ENCODE results near the gene TPGS1. TPM values are rescaled to one million over a fixed set of nuclear protein-coding genes. Genes with fewer than 3 reads are reported as not detected.

The TPGS1 gene
- total and polyA plus RNA-seq, 2 donors (not counting 1 experiment from before 2014, with no cell fraction given), result 8.1 to 33.8 TPM

DNA sequence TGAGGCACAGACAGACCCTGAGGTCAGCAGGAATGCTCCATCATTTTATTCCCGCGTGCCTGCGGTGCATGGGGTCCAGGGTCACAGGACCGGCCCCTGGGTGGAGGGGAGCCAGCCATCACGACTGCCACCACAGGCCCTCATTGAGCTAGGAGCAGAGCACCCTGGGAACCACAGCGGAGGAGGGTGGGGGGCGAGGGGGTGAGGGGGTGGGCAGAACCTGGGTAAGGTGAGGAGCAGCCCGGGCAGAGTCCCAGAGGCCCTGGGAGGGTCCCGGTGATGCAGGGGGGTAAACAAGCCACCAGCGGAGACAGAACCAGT lies 12.3 kb upstream of the TPGS1 start:
- Histone ChIP-seq H3K4me1 (ENCODE audit: control insufficient read depth in 2 of 2, insufficient read depth in 2 of 2, low read length in 2 of 2) (peaks cover 16 to 18% of the 10 kb centered on the region in 2 donors), H3K4me2 (replicated peaks; ENCODE audit: low read depth, low read length, poor library complexity, severe bottlenecking) (no peak overlapping the region), H3K4me3 (ENCODE audit: control extremely low read depth in 1 of 5, extremely low read depth in 1 of 5, insufficient read depth in 1 of 5, low read depth in 2 of 5, low read length in 4 of 5) (no peak overlapping the region), H4K20me1 (ENCODE audit: control insufficient read depth, insufficient read depth, low read length, poor library complexity, severe bottlenecking) (no peaks in the 10 kb centered on the region), H3K36me3 (replicated peaks in 1 of 2; ENCODE audit: control extremely low read depth in 1 of 2, control insufficient read depth in 1 of 2, extremely low read depth in 1 of 2, insufficient read depth in 2 of 2, low read length in 1 of 2) (no peaks in the 10 kb centered on the region), H2AFZ (ENCODE audit: insufficient read depth, low read depth, low read length, poor library complexity, severe bottlenecking) (no peak overlapping the region), H3K27ac (ENCODE audit: low read length in 2 of 2) (no peak overlapping the region), H3K9me3 (ENCODE audit: control extremely low read depth in 1 of 3, control insufficient read depth in 2 of 3, insufficient read depth in 1 of 3, low read length in 2 of 3) (peaks cover 0 to 33% (median 0%) of the 10 kb centered on the region in 3 donors), H3K79me2 (ENCODE audit: control insufficient read depth, insufficient read depth, low read length) (no peaks in the 10 kb centered on the region), H3K27me3 (replicated peaks in 1 of 4; ENCODE audit: control extremely low read depth in 1 of 4, control insufficient read depth in 3 of 4, insufficient read depth in 4 of 4, low read length in 3 of 4) (peaks cover 0 to 46% (median 14%) of the 10 kb centered on the region in 4 experiments), H3K9ac (ENCODE audit: low read length) (no peak overlapping the region)
- ChIA-PET POLR2A (no interaction called here), CTCF (interaction anchor here (1.3 kb wide), 1 partner anchor 12 kb away, joined by 5 read pairs; no protein-coding TSS in a partner anchor)
- DNase-seq (no peak), ATAC-seq (ENCODE audit: low read depth) (no peak)
- Mint-ChIP-seq H3K4me3 (no peak overlapping the region), H3K27me3 (peaks cover 12% of the 10 kb centered on the region), H3K27ac (no peak overlapping the region), H3K4me1 (peaks cover 4% of the 10 kb centered on the region), H3K9me3 (ENCODE audit: insufficient read depth) (no peaks in the 10 kb centered on the region)
- intact Hi-C loops (cut with micrococcal nuclease), result no loop called here
- WGBS (ENCODE audit: insufficient coverage), result 79% methylated on average over 6 of the region's 10 CpGs
- no peak for TF ChIP-seq EZH2 (IDR thresholded peaks at IDR 0.05; ENCODE audit: borderline replicate concordance, insufficient read depth, low read depth, low read length, poor library complexity, severe bottlenecking)
- TF ChIP-seq, protein P1, sequence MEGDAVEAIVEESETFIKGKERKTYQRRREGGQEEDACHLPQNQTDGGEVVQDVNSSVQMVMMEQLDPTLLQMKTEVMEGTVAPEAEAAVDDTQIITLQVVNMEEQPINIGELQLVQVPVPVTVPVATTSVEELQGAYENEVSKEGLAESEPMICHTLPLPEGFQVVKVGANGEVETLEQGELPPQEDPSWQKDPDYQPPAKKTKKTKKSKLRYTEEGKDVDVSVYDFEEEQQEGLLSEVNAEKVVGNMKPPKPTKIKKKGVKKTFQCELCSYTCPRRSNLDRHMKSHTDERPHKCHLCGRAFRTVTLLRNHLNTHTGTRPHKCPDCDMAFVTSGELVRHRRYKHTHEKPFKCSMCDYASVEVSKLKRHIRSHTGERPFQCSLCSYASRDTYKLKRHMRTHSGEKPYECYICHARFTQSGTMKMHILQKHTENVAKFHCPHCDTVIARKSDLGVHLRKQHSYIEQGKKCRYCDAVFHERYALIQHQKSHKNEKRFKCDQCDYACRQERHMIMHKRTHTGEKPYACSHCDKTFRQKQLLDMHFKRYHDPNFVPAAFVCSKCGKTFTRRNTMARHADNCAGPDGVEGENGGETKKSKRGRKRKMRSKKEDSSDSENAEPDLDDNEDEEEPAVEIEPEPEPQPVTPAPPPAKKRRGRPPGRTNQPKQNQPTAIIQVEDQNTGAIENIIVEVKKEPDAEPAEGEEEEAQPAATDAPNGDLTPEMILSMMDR (IDR thresholded peaks at IDR 0.05), result no peak

DNA sequence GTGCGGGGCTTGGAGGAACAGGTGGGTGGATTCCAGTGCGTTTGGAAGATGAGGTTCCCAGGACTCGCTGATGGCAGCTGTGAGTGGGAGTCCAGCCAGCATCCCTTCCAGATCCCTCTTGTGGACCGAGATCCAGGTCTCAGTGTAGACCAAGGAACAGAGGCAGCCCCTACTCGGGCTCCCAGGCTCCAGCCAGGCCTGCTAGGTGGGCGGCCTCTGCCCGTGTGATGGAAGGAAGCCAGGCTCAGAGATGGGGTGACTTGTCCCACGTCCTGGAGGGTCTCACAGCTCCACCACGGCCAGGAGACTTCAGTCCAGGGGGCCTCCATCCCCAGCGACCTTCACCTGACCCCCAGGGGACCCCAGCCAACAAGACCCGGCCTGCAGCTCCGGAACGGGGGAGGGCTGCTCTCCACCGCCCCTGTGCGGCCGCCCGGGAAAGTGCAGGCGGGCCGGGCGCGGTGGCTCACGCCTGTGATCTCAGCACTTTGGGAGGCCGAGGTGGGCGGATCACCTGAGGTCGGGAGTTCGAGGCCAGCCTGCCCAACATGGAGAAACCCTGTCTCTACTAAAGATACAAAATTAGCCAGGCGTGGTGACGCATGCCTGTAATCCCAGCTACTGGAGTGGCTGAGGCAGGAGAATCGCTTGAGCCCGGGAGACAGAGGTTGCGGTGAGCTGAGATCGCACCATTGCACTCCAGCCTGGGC lies 11.7 kb upstream of the TPGS1 start:
- peaks cover 4% of the 10 kb centered on the region for H3K4me1 Mint-ChIP-seq
- no peak overlapping the region for H3K27ac Mint-ChIP-seq
- WGBS (ENCODE audit: insufficient coverage), result 38% methylated on average over 32 of the region's 32 CpGs
- no peaks in the 10 kb centered on the region for H3K9me3 Mint-ChIP-seq (ENCODE audit: insufficient read depth)
- TF ChIP-seq EZH2 (IDR thresholded peaks at IDR 0.05; ENCODE audit: borderline replicate concordance, insufficient read depth, low read depth, low read length, poor library complexity, severe bottlenecking), result no peak
- TF ChIP-seq, protein P1 (IDR thresholded peaks at IDR 0.05), result peak; percentile 71
- Histone ChIP-seq H4K20me1 (ENCODE audit: control insufficient read depth, insufficient read depth, low read length, poor library complexity, severe bottlenecking) (no peaks in the 10 kb centered on the region), H3K9ac (ENCODE audit: low read length) (no peak overlapping the region), H3K4me3 (ENCODE audit: control extremely low read depth in 1 of 5, extremely low read depth in 1 of 5, insufficient read depth in 1 of 5, low read depth in 2 of 5, low read length in 4 of 5) (no peak overlapping the region), H3K4me2 (replicated peaks; ENCODE audit: low read depth, low read length, poor library complexity, severe bottlenecking) (no peak overlapping the region), H3K9me3 (ENCODE audit: control extremely low read depth in 1 of 3, control insufficient read depth in 2 of 3, insufficient read depth in 1 of 3, low read length in 2 of 3) (peaks cover 0 to 33% (median 0%) of the 10 kb centered on the region in 3 donors), H3K27me3 (replicated peaks in 1 of 4; ENCODE audit: control extremely low read depth in 1 of 4, control insufficient read depth in 3 of 4, insufficient read depth in 4 of 4, low read length in 3 of 4) (peaks cover 0 to 46% (median 14%) of the 10 kb centered on the region in 4 experiments), H3K79me2 (ENCODE audit: control insufficient read depth, insufficient read depth, low read length) (no peaks in the 10 kb centered on the region), H3K4me1 (ENCODE audit: control insufficient read depth in 2 of 2, insufficient read depth in 2 of 2, low read length in 2 of 2) (peaks cover 16 to 18% of the 10 kb centered on the region in 2 donors), H3K27ac (ENCODE audit: low read length in 2 of 2) (no peak overlapping the region), H3K36me3 (replicated peaks in 1 of 2; ENCODE audit: control extremely low read depth in 1 of 2, control insufficient read depth in 1 of 2, extremely low read depth in 1 of 2, insufficient read depth in 2 of 2, low read length in 1 of 2) (no peaks in the 10 kb centered on the region), H2AFZ (ENCODE audit: insufficient read depth, low read depth, low read length, poor library complexity, severe bottlenecking) (no peak overlapping the region)
- H3K27me3 Mint-ChIP-seq, result peaks cover 12% of the 10 kb centered on the region
- intact Hi-C loops (cut with micrococcal nuclease), result no loop called here
- ChIA-PET POLR2A (interaction anchor here (0.9 kb wide), 1 partner anchor 11 kb away, joined by 3 read pairs; no protein-coding TSS in a partner anchor), CTCF (interaction anchor here (1.3 kb wide), 1 partner anchor 11 kb away, joined by 5 read pairs; no protein-coding TSS in a partner anchor)
- no peak overlapping the region for H3K4me3 Mint-ChIP-seq
- DNase-seq (peak; percentile 55), ATAC-seq (ENCODE audit: low read depth) (peak; percentile 46)
